Measurements from ENCODE around the gene SELENOW. TPM values are rescaled to one million over a fixed set of nuclear protein-coding genes. Genes with fewer than 3 reads are reported as not detected.

The SELENOW gene
- total RNA-seq, 1 donor = 154 TPM

DNA sequence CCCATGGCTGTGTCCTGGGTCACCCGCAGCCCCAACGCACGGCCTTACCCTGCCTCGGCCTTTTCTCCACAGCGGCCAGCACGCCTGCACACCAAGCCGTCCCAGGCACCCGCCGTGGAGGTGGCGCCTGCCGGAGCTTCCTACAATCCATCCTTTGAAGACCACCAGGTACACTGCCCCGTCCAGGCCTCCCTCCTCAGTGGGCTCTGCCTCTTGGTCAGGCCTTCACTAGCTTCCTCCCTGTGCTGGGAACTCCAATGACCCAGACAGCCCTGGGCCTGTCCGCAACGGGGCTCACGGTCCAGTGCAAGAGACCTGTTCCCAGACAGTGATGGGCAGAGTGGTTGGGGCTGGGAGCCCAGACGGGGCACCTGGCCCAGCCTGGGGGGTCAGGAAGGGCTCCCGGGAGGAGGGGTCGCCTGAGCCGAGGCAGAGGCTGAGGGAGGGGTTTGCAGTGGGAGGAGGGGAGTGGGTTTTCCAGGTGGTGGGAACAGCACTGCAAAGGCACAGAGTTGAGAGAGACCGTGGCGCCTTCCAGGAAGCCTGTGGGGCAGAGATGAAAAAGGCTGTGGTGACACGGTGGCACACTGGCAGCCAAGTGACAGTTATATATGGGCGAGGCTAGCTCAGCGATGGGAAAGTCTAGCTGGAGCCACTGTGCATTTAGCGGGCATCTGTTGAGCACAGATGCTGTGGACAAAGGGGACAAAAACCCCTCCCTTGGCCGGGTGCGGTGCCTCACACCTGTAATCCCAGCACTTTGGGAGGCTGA, 25.9 kb upstream of the SELENOW start:
- H3K4me3 ChIP-seq (ENCODE audit: low read depth, low read length) = no peak overlapping the region
- TF ChIP-seq, protein P1, sequence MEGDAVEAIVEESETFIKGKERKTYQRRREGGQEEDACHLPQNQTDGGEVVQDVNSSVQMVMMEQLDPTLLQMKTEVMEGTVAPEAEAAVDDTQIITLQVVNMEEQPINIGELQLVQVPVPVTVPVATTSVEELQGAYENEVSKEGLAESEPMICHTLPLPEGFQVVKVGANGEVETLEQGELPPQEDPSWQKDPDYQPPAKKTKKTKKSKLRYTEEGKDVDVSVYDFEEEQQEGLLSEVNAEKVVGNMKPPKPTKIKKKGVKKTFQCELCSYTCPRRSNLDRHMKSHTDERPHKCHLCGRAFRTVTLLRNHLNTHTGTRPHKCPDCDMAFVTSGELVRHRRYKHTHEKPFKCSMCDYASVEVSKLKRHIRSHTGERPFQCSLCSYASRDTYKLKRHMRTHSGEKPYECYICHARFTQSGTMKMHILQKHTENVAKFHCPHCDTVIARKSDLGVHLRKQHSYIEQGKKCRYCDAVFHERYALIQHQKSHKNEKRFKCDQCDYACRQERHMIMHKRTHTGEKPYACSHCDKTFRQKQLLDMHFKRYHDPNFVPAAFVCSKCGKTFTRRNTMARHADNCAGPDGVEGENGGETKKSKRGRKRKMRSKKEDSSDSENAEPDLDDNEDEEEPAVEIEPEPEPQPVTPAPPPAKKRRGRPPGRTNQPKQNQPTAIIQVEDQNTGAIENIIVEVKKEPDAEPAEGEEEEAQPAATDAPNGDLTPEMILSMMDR (IDR thresholded peaks at IDR 0.05; ENCODE audit: insufficient read depth, low read length) = no peak
- DNase-seq (ENCODE audit: low read depth) = no peak

DNA sequence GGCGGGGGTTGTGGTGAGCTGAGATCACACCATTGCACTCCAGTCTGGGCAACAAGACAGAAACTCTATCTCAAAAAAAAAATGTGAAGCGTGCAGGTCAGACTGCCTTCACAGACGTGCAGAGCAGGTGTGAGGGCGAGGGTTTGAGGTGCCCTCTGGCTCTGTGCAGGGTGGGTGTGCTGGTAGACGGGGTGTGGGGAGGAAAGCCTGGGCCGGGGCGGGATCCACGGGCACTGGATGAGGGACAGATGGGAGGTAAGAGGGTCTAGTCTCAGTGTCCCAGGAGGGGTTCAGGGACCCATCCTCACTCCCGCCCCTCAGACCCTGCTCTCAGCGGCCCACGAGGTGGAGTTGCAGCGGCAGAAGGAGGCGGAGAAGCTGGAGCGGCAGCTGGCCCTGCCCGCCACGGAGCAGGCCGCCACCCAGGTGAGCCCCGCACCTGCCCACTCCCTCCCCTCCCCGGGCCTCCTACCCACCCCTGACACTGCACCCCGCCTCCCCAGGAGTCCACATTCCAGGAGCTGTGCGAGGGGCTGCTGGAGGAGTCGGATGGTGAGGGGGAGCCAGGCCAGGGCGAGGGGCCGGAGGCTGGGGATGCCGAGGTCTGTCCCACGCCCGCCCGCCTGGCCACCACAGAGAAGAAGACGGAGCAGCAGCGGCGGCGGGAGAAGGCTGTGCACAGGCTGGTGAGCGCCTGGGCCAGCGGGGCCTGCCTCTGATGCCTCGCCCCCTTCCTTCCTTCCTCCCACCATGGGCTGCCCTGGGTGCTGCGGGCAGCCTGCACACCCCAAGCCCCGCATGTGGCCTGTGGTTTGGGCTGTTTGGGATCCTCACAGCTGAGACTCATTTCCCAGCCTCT, 24.1 kb upstream of the SELENOW start:
- no peak overlapping the region for H3K4me3 ChIP-seq (ENCODE audit: low read depth, low read length)
- no peak for DNase-seq (ENCODE audit: low read depth)
- TF ChIP-seq, protein P1 (IDR thresholded peaks at IDR 0.05; ENCODE audit: insufficient read depth, low read length) = no peak

DNA sequence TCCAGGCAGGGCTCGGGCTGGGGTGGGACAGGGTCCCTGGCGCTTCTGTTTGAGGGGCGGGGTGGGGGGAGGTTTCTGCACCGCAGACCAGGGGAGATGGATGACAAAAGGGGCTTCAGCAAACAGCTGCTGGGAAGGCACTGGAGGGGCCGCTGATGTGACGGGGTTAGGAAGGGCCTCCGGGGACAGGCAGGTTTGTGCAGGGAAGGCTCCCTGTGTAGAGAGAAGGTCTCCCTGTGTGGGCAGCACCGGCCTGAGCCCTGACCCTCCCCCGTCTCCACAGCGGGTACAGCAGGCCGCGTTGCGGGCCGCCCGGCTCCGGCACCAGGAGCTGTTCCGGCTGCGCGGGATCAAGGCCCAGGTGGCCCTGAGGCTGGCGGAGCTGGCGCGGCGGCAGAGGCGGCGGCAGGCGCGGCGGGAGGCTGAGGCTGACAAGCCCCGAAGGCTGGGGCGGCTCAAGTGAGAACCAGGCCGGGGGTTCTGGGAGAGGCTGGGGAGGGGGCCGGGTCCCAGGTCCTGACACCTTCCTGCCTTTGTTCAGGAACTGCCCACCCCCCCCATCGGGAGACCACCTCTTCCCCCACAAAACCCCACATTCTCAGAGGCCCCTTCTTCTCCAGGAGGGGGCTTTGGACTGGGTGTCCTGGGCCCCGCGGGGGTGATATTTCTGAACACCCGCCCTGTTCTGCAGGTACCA, 23.3 kb upstream of the SELENOW start:
- no peak overlapping the region for H3K4me3 ChIP-seq (ENCODE audit: low read depth, low read length)
- DNase-seq (ENCODE audit: low read depth) = no peak
- TF ChIP-seq, protein P1 (IDR thresholded peaks at IDR 0.05; ENCODE audit: insufficient read depth, low read length) = no peak

DNA sequence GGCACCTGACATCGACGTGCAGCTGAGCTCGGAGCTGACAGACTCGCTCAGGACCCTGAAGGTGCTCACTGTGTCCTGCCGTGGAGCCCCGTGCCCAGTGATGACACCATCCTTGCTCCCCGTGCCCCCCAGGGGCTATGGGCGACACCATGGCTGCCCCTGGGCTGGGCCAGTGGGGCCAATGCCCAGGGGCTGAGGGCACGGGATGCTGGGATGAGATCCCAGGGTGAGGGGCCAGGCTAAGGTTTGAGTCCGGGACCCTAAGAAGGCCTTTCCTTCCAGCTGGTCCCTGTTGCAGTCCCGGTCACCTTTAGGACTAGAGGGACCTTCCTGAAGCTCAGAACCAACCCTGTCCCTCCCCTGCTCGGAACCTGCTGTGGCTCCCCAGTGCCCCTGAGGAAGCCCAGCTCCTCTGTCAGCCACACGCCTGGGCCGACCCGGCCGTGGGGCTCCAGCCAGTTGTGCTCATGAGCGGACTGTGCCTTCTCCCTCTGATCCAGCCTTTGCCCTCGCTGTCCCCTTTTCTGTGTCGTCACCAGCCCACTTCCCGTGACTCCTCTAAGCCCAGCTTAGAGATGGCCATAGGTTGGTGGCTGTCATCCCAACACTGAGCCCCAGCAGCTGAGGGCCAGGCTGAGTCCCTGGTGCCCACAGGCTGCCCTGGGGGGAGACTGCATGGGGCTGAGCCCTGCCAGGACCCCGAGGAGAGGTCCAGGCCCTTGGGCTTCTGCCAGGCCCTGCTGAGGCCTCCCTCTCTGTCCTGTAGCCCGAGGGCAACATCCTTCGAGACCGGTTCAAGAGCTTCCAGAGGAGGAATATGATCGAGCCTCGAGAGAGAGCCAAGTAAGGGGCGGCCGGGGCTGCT, 22.5 kb upstream of the SELENOW start:
- H3K4me3 ChIP-seq (ENCODE audit: low read depth, low read length) = no peak overlapping the region
- DNase-seq (ENCODE audit: low read depth) = no peak
- TF ChIP-seq, protein P1 (IDR thresholded peaks at IDR 0.05; ENCODE audit: insufficient read depth, low read length) = no peak

DNA sequence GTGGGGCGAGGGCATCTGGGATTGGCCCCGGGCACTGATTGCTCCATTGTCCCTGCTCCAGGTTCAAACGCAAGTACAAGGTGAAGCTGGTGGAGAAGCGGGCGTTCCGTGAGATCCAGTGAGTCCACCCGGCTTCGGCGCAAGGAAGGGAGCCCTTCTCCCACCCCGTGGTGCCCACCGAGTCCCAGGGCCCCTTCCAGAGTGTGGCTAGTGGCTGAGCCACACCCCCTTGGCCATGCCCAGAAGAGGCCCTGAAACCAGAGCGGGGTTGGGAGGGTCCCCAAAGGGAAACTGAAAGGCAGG, 21.9 kb upstream of the SELENOW start:
- H3K4me3 ChIP-seq (ENCODE audit: low read depth, low read length) = no peak overlapping the region
- TF ChIP-seq, protein P1 (IDR thresholded peaks at IDR 0.05; ENCODE audit: insufficient read depth, low read length) = no peak
- DNase-seq (ENCODE audit: low read depth) = no peak

Data from fibroblast of the aortic adventitia (primary cell).